ENCODE measurements around the gene ZNRF1. TPM values are rescaled to one million over a fixed set of nuclear protein-coding genes. Genes with fewer than 3 reads are reported as not detected.

Gene ZNRF1
- total RNA-seq, 4 donors from 2014 or later = 19.3 to 46.7 (median 32.9) TPM

DNA sequence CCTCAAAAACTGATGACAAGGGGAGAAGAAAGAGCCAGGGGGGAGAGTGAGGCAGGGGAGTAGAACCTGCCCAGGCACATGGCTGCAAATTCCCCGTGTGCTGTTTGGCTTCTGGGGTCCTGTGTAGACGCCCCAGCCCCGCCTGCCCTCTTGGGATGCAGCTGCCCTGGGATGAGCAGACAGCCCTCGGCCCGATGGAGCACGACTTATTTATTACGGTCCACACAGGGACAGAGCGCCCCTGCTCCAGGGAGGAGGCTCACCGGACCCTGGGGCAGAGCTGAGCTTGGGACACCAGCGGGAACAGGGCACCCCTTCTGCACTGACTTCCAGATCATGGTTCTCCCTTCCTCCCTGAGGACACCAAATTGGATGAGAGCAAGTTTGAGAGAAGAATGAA lies 108.7 kb downstream of the ZNRF1 start:
- intact Hi-C loops (cut with DNase I; ENCODE audit: low total_unique reads) = no loop called here
- WGBS, 2 donors = 78 to 81% methylated on average over 10 of the region's 10 CpGs
- DNase-seq (ENCODE audit: low spot score in 2 of 2) = no peak

DNA sequence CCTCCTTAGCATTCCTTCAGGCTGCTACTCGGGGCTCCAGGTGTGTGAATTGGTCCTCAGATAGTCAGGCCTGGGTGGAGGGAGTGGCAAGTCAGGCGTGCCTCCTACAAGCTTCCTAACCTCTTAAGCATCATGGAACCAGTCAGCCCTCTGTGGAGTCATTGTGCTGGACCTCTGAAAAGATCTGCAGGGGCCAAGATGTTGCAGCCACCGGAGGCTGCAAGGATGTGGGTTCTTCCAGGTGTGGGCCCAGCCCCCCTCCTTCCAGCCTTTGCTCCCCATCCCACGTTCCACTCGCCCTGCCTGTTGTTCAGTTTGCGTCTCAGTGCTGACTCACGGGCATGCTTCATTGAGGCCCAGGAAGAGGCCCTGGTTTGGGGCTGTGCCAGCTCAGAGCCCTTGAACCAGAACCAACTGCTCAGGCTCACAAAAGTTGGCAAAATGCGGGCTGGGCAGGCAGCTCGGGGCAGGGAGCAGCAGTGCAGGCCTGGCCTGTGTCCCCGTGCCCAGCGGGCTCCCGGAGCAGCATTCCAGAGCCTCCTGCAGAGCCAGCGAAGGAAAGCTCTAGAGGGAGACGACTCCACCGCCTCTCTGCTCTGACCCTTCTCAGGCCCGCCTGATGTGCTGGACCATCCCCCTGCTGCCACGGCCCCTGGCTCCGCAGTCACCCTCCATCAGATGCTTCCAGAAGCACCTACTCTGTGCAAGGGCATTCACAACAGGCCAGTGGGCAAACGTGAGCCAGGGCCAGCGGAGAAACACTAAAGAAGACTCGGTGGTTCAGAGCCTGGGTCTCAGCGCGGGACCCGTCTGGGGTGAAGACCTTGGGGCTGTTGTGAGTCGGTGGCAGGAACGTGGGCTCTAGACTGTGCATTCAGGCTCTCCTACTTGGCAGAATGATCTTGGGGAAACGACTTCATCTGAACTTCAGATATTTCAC lies 110.2 kb downstream of the ZNRF1 start:
- DNase-seq (ENCODE audit: low spot score in 2 of 2) = peak; percentile 76 to 96
- 36 to 42% methylated on average over 26 to 27 of the region's 27 CpGs for WGBS, 2 donors
- TF ChIP-seq POLR2A (IDR thresholded peaks at IDR 0.05) = no peak
- TF ChIP-seq, protein P1, sequence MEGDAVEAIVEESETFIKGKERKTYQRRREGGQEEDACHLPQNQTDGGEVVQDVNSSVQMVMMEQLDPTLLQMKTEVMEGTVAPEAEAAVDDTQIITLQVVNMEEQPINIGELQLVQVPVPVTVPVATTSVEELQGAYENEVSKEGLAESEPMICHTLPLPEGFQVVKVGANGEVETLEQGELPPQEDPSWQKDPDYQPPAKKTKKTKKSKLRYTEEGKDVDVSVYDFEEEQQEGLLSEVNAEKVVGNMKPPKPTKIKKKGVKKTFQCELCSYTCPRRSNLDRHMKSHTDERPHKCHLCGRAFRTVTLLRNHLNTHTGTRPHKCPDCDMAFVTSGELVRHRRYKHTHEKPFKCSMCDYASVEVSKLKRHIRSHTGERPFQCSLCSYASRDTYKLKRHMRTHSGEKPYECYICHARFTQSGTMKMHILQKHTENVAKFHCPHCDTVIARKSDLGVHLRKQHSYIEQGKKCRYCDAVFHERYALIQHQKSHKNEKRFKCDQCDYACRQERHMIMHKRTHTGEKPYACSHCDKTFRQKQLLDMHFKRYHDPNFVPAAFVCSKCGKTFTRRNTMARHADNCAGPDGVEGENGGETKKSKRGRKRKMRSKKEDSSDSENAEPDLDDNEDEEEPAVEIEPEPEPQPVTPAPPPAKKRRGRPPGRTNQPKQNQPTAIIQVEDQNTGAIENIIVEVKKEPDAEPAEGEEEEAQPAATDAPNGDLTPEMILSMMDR (IDR thresholded peaks at IDR 0.05) = no peak
- H3K4me3 ChIP-seq (ENCODE audit: low read depth, poor library complexity, severe bottlenecking) = no peak overlapping the region
- intact Hi-C loops (cut with DNase I; ENCODE audit: low total_unique reads) = no loop called here

More for the DNA sequence above, 108.7 kb downstream of the ZNRF1 start:
- TF ChIP-seq, protein P1 (IDR thresholded peaks at IDR 0.05) = no peak
- TF ChIP-seq POLR2A (IDR thresholded peaks at IDR 0.05) = no peak
- no peak overlapping the region for H3K4me3 ChIP-seq (ENCODE audit: low read depth, poor library complexity, severe bottlenecking)

DNA sequence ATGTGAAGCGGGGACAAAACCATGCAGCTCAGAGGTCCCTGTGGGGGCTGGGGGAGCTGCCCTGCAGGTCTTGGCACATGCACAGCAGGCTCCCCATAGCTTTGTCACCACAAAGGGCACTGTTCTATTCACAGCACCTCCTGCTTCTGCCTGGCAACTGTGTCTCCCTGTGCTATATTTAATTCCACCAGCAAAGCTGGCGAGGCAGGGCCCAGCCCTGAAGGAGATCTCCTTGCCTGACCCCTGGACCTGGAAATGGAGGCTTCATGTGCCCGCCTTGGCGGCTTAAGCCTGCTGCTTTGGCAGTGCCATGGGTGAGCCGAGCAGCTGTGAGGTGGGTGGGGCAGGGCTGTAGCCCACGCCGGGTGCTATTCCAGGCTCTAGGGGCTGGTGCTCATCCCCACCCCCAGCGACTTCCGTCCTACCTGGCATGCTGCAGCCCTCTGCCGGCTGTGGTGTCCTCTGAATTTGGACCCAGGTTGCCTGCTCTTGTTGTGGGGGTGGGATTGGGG lies 111.0 kb downstream of the ZNRF1 start:
- no peak for DNase-seq (ENCODE audit: low spot score in 2 of 2)
- WGBS, 2 donors = 41 to 57% methylated on average over 4 to 10 of the region's 10 CpGs
- no peak for TF ChIP-seq POLR2A (IDR thresholded peaks at IDR 0.05)

GRCh38 chr16:75110637-75111513 lies 112.1 kb downstream of the ZNRF1 start:
- intact Hi-C loops (cut with DNase I; ENCODE audit: low total_unique reads) = loop anchor here (2.0 to 10.0 kb wide), 2 partner anchors 112 to 296 kb away; partner anchors contain the start of gene ZNRF1
- peak; percentile 89 to 98 for DNase-seq (ENCODE audit: low spot score in 2 of 2)
- 6 to 7% methylated on average over 25 of the region's 28 CpGs for WGBS, 2 donors
- TF ChIP-seq, protein P1 (IDR thresholded peaks at IDR 0.05) = peak in 1 of 3 donors; percentile 64
- TF ChIP-seq POLR2A (IDR thresholded peaks at IDR 0.05) = no peak
- no peak overlapping the region for H3K4me3 ChIP-seq (ENCODE audit: low read depth, poor library complexity, severe bottlenecking)

More for the DNA sequence above, 111.0 kb downstream of the ZNRF1 start:
- H3K4me3 ChIP-seq (ENCODE audit: low read depth, poor library complexity, severe bottlenecking) = no peak overlapping the region
- intact Hi-C loops (cut with DNase I; ENCODE audit: low total_unique reads) = loop anchor here (2.0 to 10.0 kb wide), 2 partner anchors 111 to 295 kb away; partner anchors contain the start of gene ZNRF1

- H3K4me3 ChIP-seq (ENCODE audit: low read depth, poor library complexity, severe bottlenecking) = no peak overlapping the region
- 12 to 37% methylated on average over 5 to 6 of the region's 7 CpGs for WGBS, 2 donors
Measured at GRCh38 chr16:75111514-75111940, 112.7 kb downstream of the ZNRF1 start.

More at GRCh38 chr16:75111514-75111940, 112.7 kb downstream of the ZNRF1 start:
- DNase-seq (ENCODE audit: low spot score in 2 of 2) = no peak
- intact Hi-C loops (cut with DNase I; ENCODE audit: low total_unique reads) = loop anchor here (2.0 to 10.0 kb wide), 2 partner anchors 113 to 297 kb away; partner anchors contain the start of gene ZNRF1
- TF ChIP-seq, protein P1 (IDR thresholded peaks at IDR 0.05) = no peak
- TF ChIP-seq POLR2A (IDR thresholded peaks at IDR 0.05) = no peak

All from lower leg skin (tissue), 4 donors.